ENCODE measurements around the gene CDH4.

CDH4 gene

GRCh38 chr20:61757678-61758563 lies 505.9 kb downstream of the CDH4 start:
- CTCF ChIA-PET: interaction anchor here (0.9 kb wide), 1 partner anchor 9 kb away, joined by 3 read pairs; no protein-coding TSS in a partner anchor
- POLR2A ChIA-PET: no interaction called here
- H3K4me3 ChIP-seq (ENCODE audit: low read depth, low read length): no peak overlapping the region
- TF ChIP-seq CTCF (IDR thresholded peaks at IDR 0.05; ENCODE audit: insufficient read depth, low read length, missing control alignments): no peak
- DNase-seq (ENCODE audit: low read depth, low spot score): no peak

- no peak overlapping the region for H3K4me3 ChIP-seq (ENCODE audit: low read depth, low read length)
- no peak for TF ChIP-seq CTCF (IDR thresholded peaks at IDR 0.05; ENCODE audit: insufficient read depth, low read length, missing control alignments)
- POLR2A ChIA-PET: no interaction called here
- CTCF ChIA-PET: no interaction called here
- no peak for DNase-seq (ENCODE audit: low read depth, low spot score)
Observed at GRCh38 chr20:61758564-61759200, 506.6 kb downstream of the CDH4 start.

GRCh38 chr20:61759286-61760065 lies 507.4 kb downstream of the CDH4 start:
- ChIA-PET CTCF (no interaction called here), POLR2A (no interaction called here)
- no peak for DNase-seq (ENCODE audit: low read depth, low spot score)
- no peak overlapping the region for H3K4me3 ChIP-seq (ENCODE audit: low read depth, low read length)
- no peak for TF ChIP-seq CTCF (IDR thresholded peaks at IDR 0.05; ENCODE audit: insufficient read depth, low read length, missing control alignments)

GRCh38 chr20:61760321-61760720 lies 508.3 kb downstream of the CDH4 start:
- H3K4me3 ChIP-seq (ENCODE audit: low read depth, low read length): no peak overlapping the region
- DNase-seq (ENCODE audit: low read depth, low spot score): no peak
- CTCF ChIA-PET: no interaction called here
- POLR2A ChIA-PET: no interaction called here
- TF ChIP-seq CTCF (IDR thresholded peaks at IDR 0.05; ENCODE audit: insufficient read depth, low read length, missing control alignments): no peak

GRCh38 chr20:61760731-61761130 lies 508.7 kb downstream of the CDH4 start:
- CTCF ChIA-PET: no interaction called here
- DNase-seq (ENCODE audit: low read depth, low spot score): no peak
- TF ChIP-seq CTCF (IDR thresholded peaks at IDR 0.05; ENCODE audit: insufficient read depth, low read length, missing control alignments): no peak
- POLR2A ChIA-PET: no interaction called here
- no peak overlapping the region for H3K4me3 ChIP-seq (ENCODE audit: low read depth, low read length)

Measured in AG04449 (cell line).